Osteoblast (primary cell): ENCODE data around the gene TUBGCP6. TPM values are rescaled to one million over a fixed set of nuclear protein-coding genes. Genes with fewer than 3 reads are reported as not detected.

Experiments
- DNase-seq: peaks from one replicate; pipeline ENCODE4 v3.0.0; 2011; ENCODE audit warnings: low spot score, mixed read lengths; ENCODE audit not compliant: insufficient read length; ENCODE audit errors: missing footprints
- H2AFZ ChIP-seq: 2 replicates; pipeline ENCODE4 v1.6.0; 2011; ENCODE audit warnings: mild to moderate bottlenecking, low read length
- H3K27ac ChIP-seq: 2 replicates; pipeline ENCODE4 v1.5.1; 2011; ENCODE audit warnings: mild to moderate bottlenecking, low read depth, low read length, moderate library complexity
- H3K27me3 ChIP-seq: 2 replicates; pipeline ENCODE4 v1.6.0; 2012; ENCODE audit warnings: mild to moderate bottlenecking, control low read depth, inconsistent platforms, low read length, moderate library complexity; ENCODE audit not compliant: insufficient read depth
- H3K36me3 ChIP-seq: 2 replicates; pipeline ENCODE4 v1.5.1; 2011; ENCODE audit warnings: mild to moderate bottlenecking, low read length, control low read depth, moderate library complexity; ENCODE audit not compliant: insufficient read depth
- H3K4me1 ChIP-seq: 2 replicates; pipeline ENCODE4 v1.5.1; 2011; ENCODE audit warnings: mild to moderate bottlenecking, low read length, control low read depth, moderate library complexity; ENCODE audit not compliant: insufficient read depth
- H3K4me2 ChIP-seq: 2 replicates; pipeline ENCODE4 v1.6.0; 2011; ENCODE audit warnings: mild to moderate bottlenecking, low read length; ENCODE audit not compliant: insufficient read depth
- H3K4me3 ChIP-seq: fragments of 200-600 bp; sonication (generic); 3 replicates; pipeline ENCODE4 v1.5.1; 2012; ENCODE audit warnings: mild to moderate bottlenecking, low read length, inconsistent platforms; ENCODE audit not compliant: insufficient read depth
- H3K79me2 ChIP-seq: 2 replicates; pipeline ENCODE4 v1.6.0; 2012; ENCODE audit warnings: mild to moderate bottlenecking, low read length, control low read depth, inconsistent platforms; ENCODE audit not compliant: insufficient read depth
- H3K9me3 ChIP-seq: 2 replicates; pipeline ENCODE4 v1.5.1; 2011; ENCODE audit warnings: low read depth, low read length, control low read depth
- H4K20me1 ChIP-seq: 2 replicates; pipeline ENCODE4 v1.6.0; 2012; ENCODE audit warnings: mild to moderate bottlenecking, low read length, control low read depth; ENCODE audit not compliant: insufficient read depth
- CTCF ChIP-seq: IDR thresholded peaks from 2 replicates; pipeline ENCODE4 v1.5.1; 2011; ENCODE audit warnings: mild to moderate bottlenecking, low read depth, low read length, moderate library complexity; ENCODE audit errors: extremely low read depth
- total RNA-seq: library from RNA; depleted of rRNA; stranded (reverse); fragments of >200 nt; gene quantifications from 2 replicates; pipeline ENCODE4 v1.2.3, GENCODE V29; 2012

TUBGCP6 gene
- total RNA-seq, 1 donor = 28.2 TPM

GRCh38 chr22:50200461-50201190 lies 44.2 kb downstream of the TUBGCP6 start, which contains the start of gene SELENOO:
Gene SELENOO (plus strand): TSS chr22:50201011. CDS start chr22:50201037, 26 bp downstream.
- peak; percentile 100 for DNase-seq
- Histone ChIP-seq H3K27ac (peak within 1 kb of the TSS; percentile 41), H3K9me3 (no peaks in the 10 kb centered on the region), H3K27me3 (no peaks in the 10 kb centered on the region), H4K20me1 (peaks cover 22% of the 10 kb centered on the region), H3K4me3 (peak within 1 kb of the TSS; percentile 81), H2AFZ (peak within 1 kb of the TSS; percentile 47), H3K79me2 (peaks cover 37% of the 10 kb centered on the region), H3K36me3 (peaks cover 13% of the 10 kb centered on the region), H3K4me2 (peak within 1 kb of the TSS; percentile 94), H3K4me1 (peaks cover 9% of the 10 kb centered on the region)
- no peak for TF ChIP-seq CTCF

GRCh38 chr22:50199829-50200460 lies 44.9 kb downstream of the TUBGCP6 start:
- TF ChIP-seq CTCF = no peak
- peaks cover 9% of the 10 kb centered on the region for H3K4me1 ChIP-seq
- peaks cover 14% of the 10 kb centered on the region for H3K36me3 ChIP-seq
- H3K9me3 ChIP-seq = no peaks in the 10 kb centered on the region
- H3K4me3 ChIP-seq = peak overlapping the region; percentile 81
- no peak overlapping the region for H3K27ac ChIP-seq
- DNase-seq = no peak
- peaks cover 31% of the 10 kb centered on the region for H3K79me2 ChIP-seq
- no peak overlapping the region for H2AFZ ChIP-seq
- H3K4me2 ChIP-seq = peak overlapping the region; percentile 75
- H4K20me1 ChIP-seq = peaks cover 22% of the 10 kb centered on the region
- no peaks in the 10 kb centered on the region for H3K27me3 ChIP-seq

GRCh38 chr22:50199251-50199721 lies 45.5 kb downstream of the TUBGCP6 start:
- no peaks in the 10 kb centered on the region for H3K27me3 ChIP-seq
- no peak overlapping the region for H3K4me2 ChIP-seq

More at GRCh38 chr22:50199251-50199721, 45.5 kb downstream of the TUBGCP6 start:
- Histone ChIP-seq H3K36me3 (peaks cover 21% of the 10 kb centered on the region), H4K20me1 (peaks cover 22% of the 10 kb centered on the region), H2AFZ (no peak overlapping the region), H3K9me3 (no peaks in the 10 kb centered on the region), H3K79me2 (peaks cover 27% of the 10 kb centered on the region), H3K4me1 (peaks cover 9% of the 10 kb centered on the region), H3K27ac (no peak overlapping the region), H3K4me3 (no peak overlapping the region)
- DNase-seq = no peak
- TF ChIP-seq CTCF = no peak
